SU-DHL-6 (cell line): ENCODE data around the gene SLC4A5.

Experiments
- H2AFZ ChIP-seq: fragments of 200-600 bp; sonication (generic); 2 replicates; pipeline ENCODE4 v1.6.1; 2014; ENCODE audit warnings: low read depth, mild to moderate bottlenecking, moderate library complexity, mixed read lengths, antibody characterized with exemption, low read length; ENCODE audit not compliant: severe bottlenecking
- H3F3A ChIP-seq: fragments of 200-600 bp; shearing (Covaris generic); 2 replicates; pipeline ENCODE4 v1.6.0; 2016; ENCODE audit warnings: antibody characterized with exemption, mild to moderate bottlenecking; ENCODE audit not compliant: insufficient read depth
- H3K27ac ChIP-seq: fragments of 200-600 bp; sonication (generic); 2 replicates; pipeline ENCODE4 v1.5.1; 2016; ENCODE audit warnings: low read depth, mild to moderate bottlenecking, low read length, moderate library complexity, mixed read lengths
- H3K27me3 ChIP-seq: fragments of 200-600 bp; sonication (generic), shearing (Covaris generic); 2 replicates; pipeline ENCODE4 v1.6.0; 2014; ENCODE audit warnings: mild to moderate bottlenecking, low read length
- H3K36me3 ChIP-seq: fragments of 200-600 bp; sonication (generic); 2 replicates; pipeline ENCODE4 v1.6.1; 2014; ENCODE audit warnings: mild to moderate bottlenecking, low read length, mixed read lengths
- H3K4me2 ChIP-seq: fragments of 300-600, 200-600 bp; shearing (Covaris generic), sonication (generic); 2 replicates; pipeline ENCODE4 v1.6.0; 2014; ENCODE audit warnings: low read length, low read depth, mild to moderate bottlenecking; ENCODE audit not compliant: poor library complexity, severe bottlenecking
- H3K4me3 ChIP-seq: fragments of 200-600 bp; sonication (generic); 2 replicates; pipeline ENCODE4 v1.5.1; 2014; ENCODE audit warnings: antibody characterized with exemption, low read length, mild to moderate bottlenecking, mixed read lengths; ENCODE audit not compliant: insufficient read depth, poor library complexity, severe bottlenecking
- H3K79me2 ChIP-seq: fragments of 200-600 bp; sonication (generic); 2 replicates; pipeline ENCODE4 v1.6.1; 2014; ENCODE audit warnings: mild to moderate bottlenecking, low read length, moderate library complexity; ENCODE audit not compliant: insufficient read depth
- H3K9ac ChIP-seq: fragments of 200-600 bp; sonication (generic); 2 replicates; pipeline ENCODE4 v1.7.0; 2014; ENCODE audit warnings: mild to moderate bottlenecking, low read length
- H3K9me2 ChIP-seq: fragments of 200-600 bp; sonication (generic); replicated peaks from 2 replicates; pipeline ENCODE4 v1.6.1; 2014; ENCODE audit warnings: low read length; ENCODE audit not compliant: insufficient read depth
- H3K9me3 ChIP-seq: fragments of 200-600 bp; sonication (generic); 2 replicates; pipeline ENCODE4 v1.6.1; 2014; ENCODE audit warnings: low read length, mixed read lengths; ENCODE audit not compliant: insufficient read depth
- H4K20me1 ChIP-seq: fragments of 200-600 bp; sonication (generic); 2 replicates; pipeline ENCODE4 v1.6.1; 2014; ENCODE audit warnings: low read depth, mild to moderate bottlenecking, antibody characterized with exemption, low read length, moderate library complexity, mixed read lengths
- EZH2phosphoT487 ChIP-seq: fragments of 200-600 bp; sonication (generic), shearing (Covaris generic); conservative IDR thresholded peaks from 2 replicates; pipeline ENCODE4 v1.6.1; 2018; ENCODE audit warnings: mild to moderate bottlenecking, antibody characterized with exemption, low read length, moderate library complexity, mixed read lengths
- TF ChIP-seq, protein P1 (sequence below): fragments of 200-600 bp; sonication (generic); IDR thresholded peaks from one replicate; pipeline ENCODE4 v1.5.1; 2017; ENCODE audit warnings: antibody characterized with exemption, mild to moderate bottlenecking, low read length, moderate library complexity; ENCODE audit not compliant: insufficient read depth, poor library complexity, severe bottlenecking

Gene SLC4A5

DNA sequence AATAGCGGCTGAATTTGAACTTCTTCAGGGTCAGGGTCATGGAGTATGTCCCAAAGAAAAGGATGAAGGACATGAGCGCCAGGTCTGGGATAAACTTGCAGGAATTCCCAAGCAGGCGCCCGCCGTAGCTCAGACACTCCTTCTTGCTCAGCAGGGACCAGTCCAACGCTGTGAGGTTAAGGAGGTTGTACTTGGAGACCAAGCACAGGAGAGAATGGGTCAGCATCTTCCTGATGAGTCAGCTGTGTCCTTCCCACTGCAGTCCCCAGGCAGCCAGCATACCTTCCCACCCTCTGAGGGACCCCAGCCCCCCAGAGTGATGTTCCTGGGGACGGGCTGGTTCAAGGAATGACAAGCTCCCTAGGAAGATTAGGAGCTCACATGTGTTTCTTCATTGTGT lies 103.9 kb downstream of the SLC4A5 start:
- Histone ChIP-seq H3K27me3 (no peaks in the 10 kb centered on the region), H4K20me1 (no peaks in the 10 kb centered on the region), H3K79me2 (no peaks in the 10 kb centered on the region), H3K36me3 (no peaks in the 10 kb centered on the region), H3F3A (no peaks in the 10 kb centered on the region), H3K9me3 (no peaks in the 10 kb centered on the region), H3K4me3 (no peak overlapping the region), H2AFZ (no peak overlapping the region), H3K9ac (no peak overlapping the region), H3K4me2 (no peak overlapping the region), H3K27ac (no peak overlapping the region), H3K9me2 (no peaks in the 10 kb centered on the region)
- TF ChIP-seq, protein P1, sequence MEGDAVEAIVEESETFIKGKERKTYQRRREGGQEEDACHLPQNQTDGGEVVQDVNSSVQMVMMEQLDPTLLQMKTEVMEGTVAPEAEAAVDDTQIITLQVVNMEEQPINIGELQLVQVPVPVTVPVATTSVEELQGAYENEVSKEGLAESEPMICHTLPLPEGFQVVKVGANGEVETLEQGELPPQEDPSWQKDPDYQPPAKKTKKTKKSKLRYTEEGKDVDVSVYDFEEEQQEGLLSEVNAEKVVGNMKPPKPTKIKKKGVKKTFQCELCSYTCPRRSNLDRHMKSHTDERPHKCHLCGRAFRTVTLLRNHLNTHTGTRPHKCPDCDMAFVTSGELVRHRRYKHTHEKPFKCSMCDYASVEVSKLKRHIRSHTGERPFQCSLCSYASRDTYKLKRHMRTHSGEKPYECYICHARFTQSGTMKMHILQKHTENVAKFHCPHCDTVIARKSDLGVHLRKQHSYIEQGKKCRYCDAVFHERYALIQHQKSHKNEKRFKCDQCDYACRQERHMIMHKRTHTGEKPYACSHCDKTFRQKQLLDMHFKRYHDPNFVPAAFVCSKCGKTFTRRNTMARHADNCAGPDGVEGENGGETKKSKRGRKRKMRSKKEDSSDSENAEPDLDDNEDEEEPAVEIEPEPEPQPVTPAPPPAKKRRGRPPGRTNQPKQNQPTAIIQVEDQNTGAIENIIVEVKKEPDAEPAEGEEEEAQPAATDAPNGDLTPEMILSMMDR: no peak
- TF ChIP-seq EZH2phosphoT487: no peak

DNA sequence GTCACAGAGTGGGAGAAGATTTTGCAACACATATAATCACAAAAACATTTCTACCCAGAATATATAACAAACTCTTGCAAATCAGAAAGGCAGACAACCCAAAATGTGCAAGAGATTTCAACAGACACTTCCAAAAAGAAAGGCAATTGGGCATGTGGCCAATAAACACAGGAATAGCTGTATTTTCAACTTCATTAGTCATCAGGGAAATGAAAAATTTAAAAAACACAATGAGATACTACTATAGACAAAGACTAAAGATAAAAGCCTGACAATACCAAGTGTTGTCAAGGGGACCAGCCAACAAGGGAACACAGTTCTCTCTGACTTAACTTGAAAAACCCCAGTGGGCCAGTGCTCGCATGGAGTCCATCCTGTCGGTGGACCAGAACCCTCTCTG lies 104.3 kb downstream of the SLC4A5 start:
- Histone ChIP-seq H2AFZ (no peak overlapping the region), H3K4me3 (no peak overlapping the region), H3K9ac (no peak overlapping the region), H3K36me3 (no peaks in the 10 kb centered on the region), H4K20me1 (no peaks in the 10 kb centered on the region), H3K79me2 (no peaks in the 10 kb centered on the region), H3K27me3 (no peaks in the 10 kb centered on the region), H3K4me2 (no peak overlapping the region), H3K9me3 (no peaks in the 10 kb centered on the region), H3K27ac (no peak overlapping the region), H3K9me2 (no peaks in the 10 kb centered on the region), H3F3A (no peaks in the 10 kb centered on the region)
- TF ChIP-seq EZH2phosphoT487: no peak
- TF ChIP-seq, protein P1: no peak

DNA sequence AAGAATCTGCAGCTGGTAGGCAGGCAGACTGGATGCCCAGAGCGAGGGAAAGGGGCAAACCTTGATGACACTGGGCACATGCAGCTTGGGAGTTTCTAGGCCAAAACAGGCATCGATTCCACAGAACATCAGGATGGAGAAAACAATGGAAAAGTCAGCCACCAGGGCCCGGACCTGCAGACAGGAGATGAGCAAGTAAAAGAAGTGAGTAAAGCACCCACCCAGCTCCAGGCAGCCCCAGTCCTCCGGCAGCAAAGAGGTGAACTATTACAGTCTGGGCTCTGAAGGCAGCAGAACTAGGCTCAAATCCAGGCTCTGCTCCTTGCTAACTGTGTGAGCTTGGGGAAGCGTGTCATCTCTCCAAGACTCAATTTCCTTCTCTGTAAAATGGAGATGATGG lies 108.2 kb downstream of the SLC4A5 start:
- no peaks in the 10 kb centered on the region for H3F3A ChIP-seq
- no peak overlapping the region for H3K4me3 ChIP-seq
- no peaks in the 10 kb centered on the region for H3K9me3 ChIP-seq
- no peak overlapping the region for H3K9ac ChIP-seq
- no peaks in the 10 kb centered on the region for H4K20me1 ChIP-seq
- no peaks in the 10 kb centered on the region for H3K27me3 ChIP-seq
- no peaks in the 10 kb centered on the region for H3K9me2 ChIP-seq
- H3K4me2 ChIP-seq: no peak overlapping the region
- H2AFZ ChIP-seq: no peak overlapping the region
- H3K27ac ChIP-seq: no peak overlapping the region
- H3K36me3 ChIP-seq: no peaks in the 10 kb centered on the region
- TF ChIP-seq, protein P1: no peak
- H3K79me2 ChIP-seq: no peaks in the 10 kb centered on the region

DNA sequence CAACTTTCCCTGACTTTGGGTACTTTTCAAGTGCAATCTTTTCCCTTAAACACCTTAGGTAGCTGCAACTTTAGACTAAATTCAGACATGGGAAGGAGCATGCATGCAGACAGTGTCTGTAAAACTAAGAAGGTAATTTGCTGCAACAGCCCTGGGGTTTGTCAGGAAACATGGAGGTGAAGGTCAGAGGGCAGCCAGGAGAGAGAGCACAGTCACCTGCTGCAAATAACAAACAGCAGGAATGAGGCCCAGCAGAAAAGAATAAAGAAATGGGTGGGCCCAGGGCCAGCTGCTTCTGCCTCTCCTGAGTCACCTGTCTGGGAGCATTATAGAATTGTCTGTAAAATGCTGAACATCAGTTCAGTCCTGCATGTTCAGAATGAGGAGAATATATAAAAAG lies 109.6 kb downstream of the SLC4A5 start:
- no peak for TF ChIP-seq EZH2phosphoT487
- TF ChIP-seq, protein P1: no peak
- H2AFZ ChIP-seq: no peak overlapping the region
- no peaks in the 10 kb centered on the region for H3F3A ChIP-seq
- no peak overlapping the region for H3K4me3 ChIP-seq
- no peaks in the 10 kb centered on the region for H3K9me2 ChIP-seq
- no peak overlapping the region for H3K9ac ChIP-seq
- H3K27me3 ChIP-seq: no peaks in the 10 kb centered on the region
- H3K36me3 ChIP-seq: no peaks in the 10 kb centered on the region
- no peaks in the 10 kb centered on the region for H3K9me3 ChIP-seq
- no peak overlapping the region for H3K4me2 ChIP-seq
- H4K20me1 ChIP-seq: no peaks in the 10 kb centered on the region
- H3K27ac ChIP-seq: no peak overlapping the region
- H3K79me2 ChIP-seq: no peaks in the 10 kb centered on the region
